Nephron progenitor cell (in vitro differentiated cells): ENCODE measurements around the gene ULK3.

ENCODE experiments used
- DNase-seq: peaks from one replicate; pipeline ENCODE4 v3.0.0; 2021
- H3K27ac Mint-ChIP-seq: 2 replicates; pipeline ENCODE4 v1.8.0; 2021; ENCODE audit warnings: mild to moderate bottlenecking, moderate library complexity, mixed read lengths
- H3K27me3 Mint-ChIP-seq: 2 replicates; pipeline ENCODE4 v1.8.0; 2021; ENCODE audit warnings: mild to moderate bottlenecking, low read depth, mixed read lengths; ENCODE audit not compliant: poor library complexity
- H3K36me3 Mint-ChIP-seq: 2 replicates; pipeline ENCODE4 v1.8.0; 2021; ENCODE audit warnings: low read depth, mixed read lengths
- H3K4me1 Mint-ChIP-seq: 2 replicates; pipeline ENCODE4 v1.8.0; 2021; ENCODE audit warnings: mixed read lengths
- H3K4me3 Mint-ChIP-seq: 2 replicates; pipeline ENCODE4 v1.8.0; 2021; ENCODE audit warnings: mild to moderate bottlenecking, moderate library complexity, mixed read lengths
- H3K9me3 Mint-ChIP-seq: 2 replicates; pipeline ENCODE4 v1.8.0; 2021; ENCODE audit warnings: mild to moderate bottlenecking, moderate library complexity, mixed read lengths
- CTCF ChIP-seq: fragments of 200-600 bp; sonication (generic); IDR thresholded peaks from 2 replicates; pipeline ENCODE4 v1.5.0; 2021; ENCODE audit warnings: antibody characterized with exemption

ULK3 gene

GRCh38 chr15:74836846-74837245 is 6.1 kb downstream of the ULK3 start:
- Mint-ChIP-seq H3K27me3 (peaks cover 10% of the 10 kb centered on the region), H3K9me3 (no peaks in the 10 kb centered on the region), H3K27ac (no peak overlapping the region), H3K4me1 (peaks cover 58% of the 10 kb centered on the region), H3K36me3 (no peaks in the 10 kb centered on the region), H3K4me3 (no peak overlapping the region)
- TF ChIP-seq CTCF = no peak
- DNase-seq = no peak

- H3K9me3 Mint-ChIP-seq = no peaks in the 10 kb centered on the region
- H3K4me1 Mint-ChIP-seq = peaks cover 51% of the 10 kb centered on the region
- peak; percentile 76 for DNase-seq
- H3K4me3 Mint-ChIP-seq = no peak overlapping the region
- no peaks in the 10 kb centered on the region for H3K36me3 Mint-ChIP-seq
- H3K27ac Mint-ChIP-seq = peak overlapping the region; percentile 40
- H3K27me3 Mint-ChIP-seq = peaks cover 22% of the 10 kb centered on the region
- peak; percentile 72 for TF ChIP-seq CTCF
Measured at GRCh38 chr15:74835312-74835823, 7.6 kb downstream of the ULK3 start.

- no peaks in the 10 kb centered on the region for H3K36me3 Mint-ChIP-seq
- no peak for TF ChIP-seq CTCF
- DNase-seq = no peak
- H3K4me1 Mint-ChIP-seq = peaks cover 39% of the 10 kb centered on the region
- H3K27ac Mint-ChIP-seq = no peak overlapping the region
- peaks cover 34% of the 10 kb centered on the region for H3K27me3 Mint-ChIP-seq
- H3K4me3 Mint-ChIP-seq = no peak overlapping the region
- H3K9me3 Mint-ChIP-seq = no peaks in the 10 kb centered on the region
Measured at GRCh38 chr15:74833376-74834107, 9.4 kb downstream of the ULK3 start.

- Mint-ChIP-seq H3K36me3 (no peaks in the 10 kb centered on the region), H3K27ac (no peak overlapping the region), H3K4me1 (peaks cover 39% of the 10 kb centered on the region), H3K4me3 (no peak overlapping the region), H3K9me3 (no peaks in the 10 kb centered on the region), H3K27me3 (peaks cover 41% of the 10 kb centered on the region)
- no peak for TF ChIP-seq CTCF
- DNase-seq = no peak
Measured at GRCh38 chr15:74832826-74833225, 10.1 kb downstream of the ULK3 start.

- Mint-ChIP-seq H3K9me3 (no peaks in the 10 kb centered on the region), H3K27me3 (peaks cover 50% of the 10 kb centered on the region), H3K27ac (no peak overlapping the region), H3K4me3 (no peak overlapping the region), H3K4me1 (peaks cover 35% of the 10 kb centered on the region), H3K36me3 (no peaks in the 10 kb centered on the region)
- TF ChIP-seq CTCF = no peak
- DNase-seq = peak; percentile 20
Measured at GRCh38 chr15:74831813-74832495, 11.0 kb downstream of the ULK3 start.
